Endothelial cell of umbilical vein (primary cell): Measurements from ENCODE around the gene DRD4. TPM values are rescaled to one million over a fixed set of nuclear protein-coding genes. Genes with fewer than 3 reads are reported as not detected.
A peak's percentile ranks its signal among the peaks of the same experiment; 100 is the strongest.

Experiments used
- BruUV-seq: library from RNA; stranded (reverse); fragments of 400-500 nt; replicated peaks from 2 replicates; lab custom pipeline; 2021; lab: Mats Ljungman, UMichigan
- CTCF ChIA-PET: fragments of 300-600, 350-600 bp; sonication (Branson Sonifier 250); formaldehyde crosslinking; loops from one replicate; lab custom pipeline; 2021; ENCODE audit warnings: antibody characterized with exemption, inconsistent platforms; lab: Charles Lee
- POLR2A ChIA-PET: fragments of 300-600, 350-600 bp; sonication (Branson Sonifier 250); formaldehyde crosslinking; loops from one replicate; lab custom pipeline; 2021; ENCODE audit warnings: antibody characterized with exemption, inconsistent platforms; lab: Charles Lee
- DNase-seq: peaks from one replicate; pipeline ENCODE4 v3.0.0-alpha.2; 2011; ENCODE audit warnings: low read depth, low spot score
- FAIRE-seq: peaks from 2 replicates; lab custom pipeline; 2011; peaks lifted over from hg19 to GRCh38; lab: Jason Lieb, UNC
- H2AFZ ChIP-seq: 2 replicates; pipeline ENCODE4 v1.6.0; 2012; ENCODE audit warnings: low read depth, low read length, control low read depth, inconsistent platforms
- H3K27ac ChIP-seq: 2 replicates; pipeline ENCODE4 v1.5.1; 2011; ENCODE audit warnings: low read depth, mild to moderate bottlenecking, control low read depth, low read length, moderate library complexity; ENCODE audit not compliant: insufficient read depth
- H3K27me3 ChIP-seq, 2 experiments: 2 replicates each; pipeline versions ENCODE4 v1.6.0 to v1.6.1; 2011; ENCODE audit warnings: low read length in 2 of 2, mixed read lengths in 1 of 2; ENCODE audit not compliant: control insufficient read depth in 2 of 2, insufficient read depth in 2 of 2
- H3K36me3 ChIP-seq, 2 experiments: 2 replicates in 1 of 2; 3 replicates in 1 of 2; pipeline ENCODE4 v1.5.1; 2011; ENCODE audit warnings: low read length in 2 of 2, mild to moderate bottlenecking in 1 of 2, moderate library complexity in 1 of 2; ENCODE audit not compliant: control insufficient read depth in 2 of 2, insufficient read depth in 2 of 2; ENCODE audit errors: extremely low read depth in 1 of 2
- H3K4me1 ChIP-seq: 3 replicates; pipeline ENCODE4 v1.5.1; 2011; ENCODE audit warnings: mild to moderate bottlenecking, low read length; ENCODE audit not compliant: control insufficient read depth, insufficient read depth; ENCODE audit errors: extremely low read depth
- H3K4me2 ChIP-seq: 2 replicates; pipeline ENCODE4 v1.6.1; 2011; ENCODE audit warnings: low read length, control low read depth, mixed read lengths; ENCODE audit not compliant: insufficient read depth
- H3K4me3 ChIP-seq, 3 experiments: fragments of 200-600 bp in 1 of 3; sonication (generic), shearing (Covaris generic) in 1 of 3; replicated peaks in 1 of 3; 2 replicates each; pipeline ENCODE4 v1.5.1; 2011 to 2016; ENCODE audit warnings: control low read depth in 3 of 3, low read length in 3 of 3, mild to moderate bottlenecking in 2 of 3, inconsistent platforms in 1 of 3, low read depth in 1 of 3, moderate library complexity in 1 of 3; ENCODE audit not compliant: insufficient read depth in 1 of 3
- H3K79me2 ChIP-seq: 2 replicates; pipeline ENCODE4 v1.6.0; 2012; ENCODE audit warnings: low read length, inconsistent platforms; ENCODE audit not compliant: control insufficient read depth, insufficient read depth
- H3K9ac ChIP-seq: replicated peaks from 2 replicates; pipeline ENCODE3; 2011; ENCODE audit warnings: low read length, control low read depth; ENCODE audit not compliant: insufficient read depth; ENCODE audit errors: extremely low read depth
- H3K9me1 ChIP-seq: replicated peaks from 3 replicates; pipeline ENCODE4 v1.6.0; 2011; ENCODE audit warnings: mild to moderate bottlenecking, low read length; ENCODE audit not compliant: control insufficient read depth, insufficient read depth; ENCODE audit errors: extremely low read depth
- H3K9me3 ChIP-seq: replicated peaks from 2 replicates; pipeline ENCODE4 v1.5.1; 2012; ENCODE audit warnings: low read length, inconsistent platforms; ENCODE audit not compliant: control insufficient read depth, insufficient read depth
- H4K20me1 ChIP-seq: replicated peaks from 2 replicates; pipeline ENCODE3; 2011; ENCODE audit warnings: mild to moderate bottlenecking, low read length; ENCODE audit not compliant: control insufficient read depth, insufficient read depth; ENCODE audit errors: extremely low read depth
- FOS ChIP-seq: IDR thresholded peaks from 2 replicates; pipeline ENCODE4 v1.6.1; 2011; ENCODE audit warnings: mild to moderate bottlenecking, low read length, moderate library complexity, borderline replicate concordance; ENCODE audit not compliant: insufficient read depth
- POLR2A ChIP-seq: IDR thresholded peaks from 2 replicates; pipeline ENCODE4 v1.6.1; 2012; ENCODE audit warnings: low read depth, mild to moderate bottlenecking, control low read depth, low read length
- dilution Hi-C: fragments of 300-500 bp; cut with MboI; formaldehyde crosslinking; loops from one replicate; pipeline ENCODE4 v1.15.0; 2019; ENCODE audit warnings: low sequenced_read_pairs; ENCODE audit not compliant: extremely low pct_ligation_motif_present
- intact Hi-C: fragments of 100-400 bp; cut with micrococcal nuclease; formaldehyde crosslinking; loops from one replicate; pipeline ENCODE4 v1.10.0; 2022
- polyA plus RNA-seq, 4 experiments: library from polyadenylated mRNA; depleted of rRNA in 3 of 4; stranded (reverse) in 3 of 4; unstranded in 1 of 4; fragments of >200 nt; gene quantifications; 2 replicates each; pipeline versions ENCODE4 v1.2.1 to v1.2.3, GENCODE V29; 2011 to 2012; ENCODE audit warnings: missing spikeins in 1 of 4
- total RNA-seq: library from RNA; stranded (reverse); gene quantifications from 2 replicates; pipeline ENCODE4 v1.2.3, GENCODE V29; 2021
- TF ChIP-seq, protein P1 (sequence below), 2 donors: IDR thresholded peaks; 1 replicate in 1 of 2; 2 replicates in 1 of 2; pipeline ENCODE4 v1.5.1; 2011; ENCODE audit warnings: low read length in 2 of 2, mild to moderate bottlenecking in 2 of 2, moderate library complexity in 2 of 2, control low read depth in 1 of 2, inconsistent platforms in 1 of 2, low read depth in 1 of 2; ENCODE audit not compliant: insufficient read depth in 1 of 2; ENCODE audit errors: extremely low read depth in 1 of 2

DRD4 gene
- total and polyA plus RNA-seq, 2 donors (not counting 3 experiments of a cell fraction or from before 2014, with no cell fraction given): 0.24 TPM; not detected in 1

DNA sequence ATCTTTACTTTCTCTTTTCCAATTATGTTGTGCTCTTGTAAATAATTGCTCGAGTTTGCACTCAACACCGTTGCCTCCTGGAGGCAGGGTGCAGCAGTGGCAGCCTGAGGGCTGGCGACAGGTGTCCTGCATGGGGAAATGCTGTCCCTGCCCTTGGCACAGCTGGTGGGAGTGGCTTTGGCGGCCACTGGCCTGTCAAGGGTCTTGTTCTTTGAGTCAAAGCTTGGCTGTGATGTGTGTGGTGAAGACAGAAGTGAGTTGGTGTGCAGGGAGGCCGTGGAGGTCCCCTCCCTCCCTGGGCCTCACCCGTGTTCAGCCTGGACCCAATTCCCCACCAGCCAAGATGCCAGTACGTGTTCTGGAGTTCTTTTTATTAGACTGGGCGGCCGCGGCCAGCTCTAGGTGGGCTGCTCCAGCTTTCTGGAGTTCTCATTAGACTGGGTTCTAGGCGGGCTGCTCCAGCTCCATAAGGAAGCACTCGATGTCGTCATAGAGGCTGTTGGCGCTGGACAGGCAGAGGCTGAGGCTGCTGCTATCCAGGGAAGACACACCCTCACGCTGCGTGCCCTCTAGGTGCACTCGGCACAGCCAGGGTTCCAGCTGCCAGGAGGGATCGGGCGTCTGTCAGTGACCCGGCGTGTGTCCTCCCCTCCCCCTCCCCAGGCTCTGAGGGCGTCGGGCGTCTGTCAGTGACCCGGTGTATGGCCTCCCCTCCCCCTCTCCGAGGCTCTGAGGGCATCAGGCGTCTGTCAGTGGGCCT lies 24.7 kb upstream of the DRD4 start:
- intact Hi-C loops: loop anchor here (5.0 kb wide), 1 partner anchor 35 kb away; the partner anchor contains the start of gene PHRF1
- POLR2A ChIA-PET: no interaction called here
- no TSS peak for BruUV-seq

DNA sequence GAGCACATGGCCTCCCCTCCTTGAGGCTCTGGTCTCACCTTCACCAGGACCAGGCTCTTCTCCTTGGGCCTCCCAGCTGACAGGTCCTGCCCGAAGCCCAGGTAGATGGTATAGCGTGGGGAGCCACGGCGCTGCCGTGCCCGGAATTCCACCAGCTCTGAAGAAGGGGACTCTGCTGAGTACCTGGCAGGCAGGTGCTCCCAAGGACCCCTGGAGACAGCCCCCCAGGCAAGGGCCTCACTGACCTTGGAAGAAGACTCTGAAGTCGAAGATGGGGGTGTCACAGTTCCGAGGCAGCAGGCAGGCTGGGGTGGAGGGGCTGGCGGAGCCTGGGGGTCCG lies 24.1 kb upstream of the DRD4 start:
- intact Hi-C loops: loop anchor here (5.0 kb wide), 1 partner anchor 36 kb away; the partner anchor contains the start of gene PHRF1
- Histone ChIP-seq H3K9ac (no peak overlapping the region), H3K4me2 (no peak overlapping the region), H3K4me1 (peaks cover 6% of the 10 kb centered on the region), H4K20me1 (no peaks in the 10 kb centered on the region), H3K4me3 (no peak overlapping the region), H2AFZ (no peak overlapping the region), H3K36me3 (peaks cover 7 to 42% of the 10 kb centered on the region in 2 experiments), H3K27me3 (no peaks in the 10 kb centered on the region), H3K9me1 (no peaks in the 10 kb centered on the region), H3K27ac (no peak overlapping the region), H3K9me3 (no peaks in the 10 kb centered on the region), H3K79me2 (no peaks in the 10 kb centered on the region)
- no peak for FAIRE-seq
- BruUV-seq: no TSS peak
- DNase-seq: no peak
- dilution Hi-C loops: no loop called here
- ChIA-PET CTCF (no interaction called here), POLR2A (no interaction called here)
- TF ChIP-seq FOS: no peak

More for the DNA sequence above, 24.7 kb upstream of the DRD4 start:
- no peak overlapping the region for H3K27ac ChIP-seq
- H2AFZ ChIP-seq: no peak overlapping the region
- CTCF ChIA-PET: no interaction called here
- no peaks in the 10 kb centered on the region for H4K20me1 ChIP-seq
- no peak for DNase-seq
- H3K27me3 ChIP-seq: no peaks in the 10 kb centered on the region
- no peak overlapping the region for H3K4me2 ChIP-seq
- H3K4me1 ChIP-seq: peaks cover 6% of the 10 kb centered on the region
- H3K9ac ChIP-seq: no peak overlapping the region
- H3K9me3 ChIP-seq: no peaks in the 10 kb centered on the region
- no peak for FAIRE-seq
- peaks cover 11 to 48% of the 10 kb centered on the region in 2 experiments for H3K36me3 ChIP-seq
- no peaks in the 10 kb centered on the region for H3K9me1 ChIP-seq
- H3K79me2 ChIP-seq: no peaks in the 10 kb centered on the region
- dilution Hi-C loops: no loop called here
- no peak overlapping the region for H3K4me3 ChIP-seq
- no peak for TF ChIP-seq POLR2A
- TF ChIP-seq, protein P1, sequence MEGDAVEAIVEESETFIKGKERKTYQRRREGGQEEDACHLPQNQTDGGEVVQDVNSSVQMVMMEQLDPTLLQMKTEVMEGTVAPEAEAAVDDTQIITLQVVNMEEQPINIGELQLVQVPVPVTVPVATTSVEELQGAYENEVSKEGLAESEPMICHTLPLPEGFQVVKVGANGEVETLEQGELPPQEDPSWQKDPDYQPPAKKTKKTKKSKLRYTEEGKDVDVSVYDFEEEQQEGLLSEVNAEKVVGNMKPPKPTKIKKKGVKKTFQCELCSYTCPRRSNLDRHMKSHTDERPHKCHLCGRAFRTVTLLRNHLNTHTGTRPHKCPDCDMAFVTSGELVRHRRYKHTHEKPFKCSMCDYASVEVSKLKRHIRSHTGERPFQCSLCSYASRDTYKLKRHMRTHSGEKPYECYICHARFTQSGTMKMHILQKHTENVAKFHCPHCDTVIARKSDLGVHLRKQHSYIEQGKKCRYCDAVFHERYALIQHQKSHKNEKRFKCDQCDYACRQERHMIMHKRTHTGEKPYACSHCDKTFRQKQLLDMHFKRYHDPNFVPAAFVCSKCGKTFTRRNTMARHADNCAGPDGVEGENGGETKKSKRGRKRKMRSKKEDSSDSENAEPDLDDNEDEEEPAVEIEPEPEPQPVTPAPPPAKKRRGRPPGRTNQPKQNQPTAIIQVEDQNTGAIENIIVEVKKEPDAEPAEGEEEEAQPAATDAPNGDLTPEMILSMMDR (IDR thresholded peaks at IDR 0.05; ENCODE audit: extremely low read depth in 1 of 2, insufficient read depth in 1 of 2, low read depth in 1 of 2, low read length in 2 of 2): peak; percentile 5 to 9
